IMR-90 (cell line): ENCODE measurements around the gene MIEF2. TPM values are rescaled to one million over a fixed set of nuclear protein-coding genes. Genes with fewer than 3 reads are reported as not detected.
"Not testable (repeated sequence)": the region's sequence is repeated elsewhere in the genome, so short reads cannot be mapped to it uniquely, and the experiment has no call there.

Experiments used
- ATAC-seq: fragments of 200-7000 bp; cut with Tn5 transposase; 2 replicates; pipeline ENCODE4 v1.9.1; 2020; ENCODE audit warnings: low read depth, mild to moderate bottlenecking, moderate library complexity
- BruUV-seq: library from RNA; stranded (reverse); fragments of 400-500 nt; replicated peaks from 2 replicates; lab custom pipeline; 2021; lab: Mats Ljungman, UMichigan
- CTCF ChIA-PET: fragments of 300-600 bp; formaldehyde crosslinking; extraction: SDS; loops from one replicate; lab custom pipeline; 2021; ENCODE audit warnings: antibody characterized with exemption; lab: Yijun Ruan, JAX
- POLR2A ChIA-PET: fragments of 300-600 bp; sonication (Branson Sonifier 250); formaldehyde crosslinking; loops from one replicate; lab custom pipeline; 2022; ENCODE audit warnings: antibody characterized with exemption; ENCODE audit not compliant: unreplicated experiment; lab: Charles Lee
- DNase-seq: peaks from one replicate; pipeline ENCODE4 v3.0.0; 2013
- H2AFZ ChIP-seq: replicated peaks from 2 replicates; pipeline ENCODE3; 2013; ENCODE audit warnings: low read length, mild to moderate bottlenecking; ENCODE audit not compliant: poor library complexity
- H2AK5ac ChIP-seq: 2 replicates; pipeline ENCODE4 v1.6.1; 2013; ENCODE audit warnings: low read depth, low read length, inconsistent platforms
- H2AK9ac ChIP-seq: replicated peaks from 2 replicates; pipeline ENCODE3; 2013; ENCODE audit warnings: mild to moderate bottlenecking, low read depth, low read length, moderate library complexity; ENCODE audit not compliant: poor library complexity
- H2BK120ac ChIP-seq: 2 replicates; pipeline ENCODE4 v1.6.1; 2013; ENCODE audit warnings: low read depth, low read length, inconsistent platforms
- H2BK15ac ChIP-seq: 3 replicates; pipeline ENCODE4 v1.6.1; 2013; ENCODE audit warnings: low read depth, low read length, inconsistent platforms
- H2BK20ac ChIP-seq: 2 replicates; pipeline ENCODE4 v1.6.1; 2013; ENCODE audit warnings: low read depth, mild to moderate bottlenecking, inconsistent platforms, low read length, moderate library complexity
- H2BK5ac ChIP-seq: 2 replicates; pipeline ENCODE4 v1.6.1; 2013; ENCODE audit warnings: mild to moderate bottlenecking, low read depth, low read length, inconsistent platforms; ENCODE audit not compliant: poor library complexity, severe bottlenecking
- H3K14ac ChIP-seq: replicated peaks from 2 replicates; pipeline ENCODE4 v1.6.1; 2013; ENCODE audit warnings: low read depth, low read length, inconsistent platforms
- H3K18ac ChIP-seq: 2 replicates; pipeline ENCODE4 v1.6.1; 2013; ENCODE audit warnings: low read depth, low read length, control low read depth
- H3K23ac ChIP-seq: 2 replicates; pipeline ENCODE4 v1.6.1; 2013; ENCODE audit warnings: low read depth, low read length, inconsistent platforms
- H3K27ac ChIP-seq: 2 replicates; pipeline ENCODE4 v1.5.1; 2013; ENCODE audit warnings: mild to moderate bottlenecking, control low read depth, low read length; ENCODE audit not compliant: insufficient read depth
- H3K27me3 ChIP-seq: 2 replicates; pipeline ENCODE4 v1.6.1; 2013; ENCODE audit warnings: low read length; ENCODE audit not compliant: control insufficient read depth, insufficient read depth
- H3K36me3 ChIP-seq: 2 replicates; pipeline ENCODE4 v1.6.1; 2013; ENCODE audit warnings: low read length, mixed read lengths; ENCODE audit not compliant: control insufficient read depth, insufficient read depth
- H3K4ac ChIP-seq: 2 replicates; pipeline ENCODE4 v1.6.1; 2013; ENCODE audit warnings: low read depth, low read length, inconsistent platforms
- H3K4me1 ChIP-seq: 2 replicates; pipeline ENCODE4 v1.6.1; 2013; ENCODE audit warnings: low read length, mixed read lengths; ENCODE audit not compliant: control insufficient read depth, insufficient read depth
- H3K4me2 ChIP-seq: 2 replicates; pipeline ENCODE4 v1.6.1; 2013; ENCODE audit warnings: low read depth, mild to moderate bottlenecking, control low read depth, low read length, moderate library complexity
- H3K4me3 ChIP-seq: 2 replicates; pipeline ENCODE4 v1.5.1; 2013; ENCODE audit warnings: low read depth, mild to moderate bottlenecking, control low read depth, low read length, moderate library complexity; ENCODE audit not compliant: insufficient read depth
- H3K56ac ChIP-seq: 2 replicates; pipeline ENCODE4 v1.6.1; 2013; ENCODE audit warnings: low read length, inconsistent platforms; ENCODE audit not compliant: insufficient read depth; ENCODE audit errors: extremely low read depth
- H3K79me1 ChIP-seq, 2 experiments: 2 replicates each; pipeline ENCODE4 v1.6.1; 2013; ENCODE audit warnings: low read length in 2 of 2, inconsistent platforms in 1 of 2, low read depth in 1 of 2
- H3K9ac ChIP-seq: 2 replicates; pipeline ENCODE4 v1.6.1; 2013; ENCODE audit warnings: low read depth, low read length, control low read depth
- H3K9me1 ChIP-seq: 2 replicates; pipeline ENCODE4 v1.6.1; 2013; ENCODE audit warnings: low read length, inconsistent platforms; ENCODE audit not compliant: insufficient read depth
- H3K9me3 ChIP-seq: 2 replicates; pipeline ENCODE4 v1.6.1; 2013; ENCODE audit warnings: low read length; ENCODE audit not compliant: control insufficient read depth, insufficient read depth
- H4K20me1 ChIP-seq: 2 replicates; pipeline ENCODE4 v1.6.1; 2013; ENCODE audit warnings: low read length, inconsistent platforms; ENCODE audit not compliant: insufficient read depth
- H4K5ac ChIP-seq: 2 replicates; pipeline ENCODE4 v1.6.1; 2013; ENCODE audit warnings: mild to moderate bottlenecking, low read depth, low read length, control low read depth
- H4K8ac ChIP-seq, 2 experiments: 2 replicates each; pipeline ENCODE4 v1.6.1; 2013; ENCODE audit warnings: low read depth in 2 of 2, low read length in 2 of 2, control low read depth in 1 of 2, inconsistent platforms in 1 of 2
- H4K91ac ChIP-seq: 2 replicates; pipeline ENCODE4 v1.6.1; 2013; ENCODE audit warnings: low read depth, low read length, inconsistent platforms; ENCODE audit not compliant: insufficient read depth
- WGBS, 2 experiments: methylation state at CpG; one replicate each; pipeline versions ENCODE4 v1.1.5 to v1.1.7; 2013; ENCODE audit warnings: missing lambda C conversion rate in 2 of 2; ENCODE audit not compliant: insufficient read length in 1 of 2; ENCODE audit errors: extremely low coverage in 2 of 2; 5-methylcytosine and 5-hydroxymethylcytosine counted together
- dilution Hi-C: fragments of 300-500 bp; cut with HindIII; formaldehyde crosslinking; loops from one replicate; pipeline ENCODE4 v1.14.3; 2018; ENCODE audit warnings: low sequenced_read_pairs; ENCODE audit not compliant: unreplicated experiment
- in situ Hi-C: fragments of 300-500 bp; cut with MboI; formaldehyde crosslinking; loops from 3 replicates; pipeline ENCODE4 v1.14.3; 2019; ENCODE audit warnings: low sequenced_read_pairs, inconsistent platforms, mixed read lengths
- intact Hi-C: fragments of 100-400 bp; cut with micrococcal nuclease; formaldehyde crosslinking; loops from 2 replicates; pipeline ENCODE4 v1.10.0; 2022
- polyA plus RNA-seq, 3 experiments: library from polyadenylated mRNA; depleted of rRNA; stranded (reverse); fragments of >200 nt; gene quantifications; 2 replicates each; pipeline ENCODE4 v1.2.3, GENCODE V29; 2012; ENCODE audit warnings: low replicate concordance in 1 of 3
- total RNA-seq: library from RNA; depleted of rRNA; stranded (reverse); fragments of >200 nt; gene quantifications from 2 replicates; pipeline ENCODE4 v1.2.3, GENCODE V29; 2012

Gene MIEF2
- total and polyA plus RNA-seq, 2 of the 4 experiments (the other 2 are of a cell fraction) = 9.1 to 26.6 TPM

- dilution Hi-C loops = not testable (repeated sequence)
These were observed 42.7 kb downstream of the MIEF2 start for GRCh38 chr17:18303206-18303605.

More at GRCh38 chr17:18303206-18303605, 42.7 kb downstream of the MIEF2 start:
- H3K4me1 ChIP-seq, H4K5ac ChIP-seq, H3K9me3 ChIP-seq, H3K4me3 ChIP-seq, H4K8ac ChIP-seq, intact Hi-C loops, POLR2A ChIA-PET, H3K14ac ChIP-seq, DNase-seq, H3K23ac ChIP-seq, H2AK9ac ChIP-seq, H3K18ac ChIP-seq, BruUV-seq, H3K9ac ChIP-seq, H2AFZ ChIP-seq, H4K20me1 ChIP-seq, H4K91ac ChIP-seq, H3K56ac ChIP-seq, H3K9me1 ChIP-seq, H2BK120ac ChIP-seq, H2BK20ac ChIP-seq, H3K4me2 ChIP-seq, in situ Hi-C loops, H3K27ac ChIP-seq, CTCF ChIA-PET, H2BK5ac ChIP-seq, ATAC-seq, H3K79me1 ChIP-seq, H3K27me3 ChIP-seq, H2BK15ac ChIP-seq, H3K4ac ChIP-seq, H2AK5ac ChIP-seq: not testable (repeated sequence)
- H3K36me3 ChIP-seq = peaks cover 65% of the 10 kb centered on the region
- no CpG with 5 or more reads among the region's 13 CpGs for WGBS, 2 experiments
